Neutrophil (primary cell): ENCODE results near the gene TMOD1.

Experiments used
- H3K27ac ChIP-seq: fragments of 200-600 bp; sonication (generic); 2 replicates; pipeline ENCODE4 v1.5.1; 2016; ENCODE audit warnings: mild to moderate bottlenecking, moderate library complexity
- H3K27me3 ChIP-seq: fragments of 200-600 bp; sonication (generic); 2 replicates; pipeline ENCODE4 v1.6.0; 2016; ENCODE audit warnings: mild to moderate bottlenecking
- H3K36me3 ChIP-seq: fragments of 200-600 bp; sonication (generic); 2 replicates; pipeline ENCODE4 v1.5.1; 2017
- H3K4me1 ChIP-seq, 2 experiments: fragments of 200-600 bp in 1 of 2; sonication (generic) in 1 of 2; 1 replicate in 1 of 2; 2 replicates in 1 of 2; pipeline versions ENCODE4 v1.5.1 to v1.6.1; 2013 to 2016; ENCODE audit warnings: low read depth in 1 of 2, low read length in 1 of 2, mild to moderate bottlenecking in 1 of 2, moderate library complexity in 1 of 2; ENCODE audit not compliant: control insufficient read depth in 1 of 2, insufficient read depth in 1 of 2
- H3K4me3 ChIP-seq, 2 experiments: fragments of 200-600 bp in 1 of 2; sonication (generic) in 1 of 2; 1 replicate in 1 of 2; 2 replicates in 1 of 2; pipeline ENCODE4 v1.5.1; 2013 to 2016; ENCODE audit warnings: low read depth in 1 of 2, low read length in 1 of 2, mild to moderate bottlenecking in 1 of 2, moderate library complexity in 1 of 2
- H3K9me3 ChIP-seq: fragments of 200-600 bp; sonication (generic); 2 replicates; pipeline ENCODE4 v1.5.1; 2016
- TF ChIP-seq, protein P1 (sequence below): fragments of 200-600 bp; sonication (generic); IDR thresholded peaks from 2 replicates; pipeline ENCODE4 v1.5.1; 2016; ENCODE audit warnings: antibody characterized with exemption

TMOD1 gene

DNA sequence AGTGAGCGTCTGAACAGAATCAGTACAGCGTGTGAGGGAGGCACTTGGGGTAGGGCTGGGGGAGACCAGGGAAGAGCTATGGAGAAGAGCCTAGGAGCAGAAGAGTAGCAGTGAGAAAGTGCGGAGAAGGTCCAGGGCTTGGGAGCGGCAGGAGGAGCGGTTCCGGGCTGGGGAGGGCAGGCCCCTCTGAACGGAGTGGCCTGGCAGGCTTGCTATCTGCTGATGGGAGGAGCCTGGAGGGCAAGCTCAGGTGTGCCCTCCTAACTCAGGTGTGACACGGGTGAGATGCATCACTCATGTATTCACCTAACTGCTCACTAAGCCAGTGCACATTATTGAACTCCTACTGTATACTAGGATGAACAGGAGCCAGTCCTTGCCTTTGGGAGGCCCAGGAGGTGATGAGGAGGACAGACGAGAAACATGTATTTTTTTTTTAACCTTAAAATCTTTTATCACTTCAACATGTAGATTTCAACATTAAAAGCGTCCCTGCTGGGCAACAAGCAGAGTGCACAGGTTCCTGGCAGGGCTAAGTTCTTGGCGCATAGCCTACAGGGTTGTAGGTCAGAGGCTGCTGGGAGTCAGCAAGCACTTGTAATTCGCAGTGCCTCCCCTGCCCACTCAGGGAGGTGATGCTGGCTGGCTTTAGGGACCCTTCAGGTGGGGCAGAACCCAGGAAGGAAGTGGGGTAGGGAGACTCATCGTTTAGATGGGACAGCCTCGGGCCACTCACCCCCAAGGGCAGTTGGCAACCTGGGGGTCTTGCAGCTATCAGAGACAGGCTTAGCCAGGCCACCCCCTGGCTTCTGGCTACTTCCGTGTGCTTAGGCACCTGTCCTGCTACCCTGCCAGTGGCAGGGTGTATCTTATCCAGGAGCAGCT lies 55.5 kb downstream of the TMOD1 start:
- H3K9me3 ChIP-seq = no peaks in the 10 kb centered on the region
- no peaks in the 10 kb centered on the region for H3K4me1 ChIP-seq
- peaks cover 7% of the 10 kb centered on the region for H3K27me3 ChIP-seq
- TF ChIP-seq, protein P1, sequence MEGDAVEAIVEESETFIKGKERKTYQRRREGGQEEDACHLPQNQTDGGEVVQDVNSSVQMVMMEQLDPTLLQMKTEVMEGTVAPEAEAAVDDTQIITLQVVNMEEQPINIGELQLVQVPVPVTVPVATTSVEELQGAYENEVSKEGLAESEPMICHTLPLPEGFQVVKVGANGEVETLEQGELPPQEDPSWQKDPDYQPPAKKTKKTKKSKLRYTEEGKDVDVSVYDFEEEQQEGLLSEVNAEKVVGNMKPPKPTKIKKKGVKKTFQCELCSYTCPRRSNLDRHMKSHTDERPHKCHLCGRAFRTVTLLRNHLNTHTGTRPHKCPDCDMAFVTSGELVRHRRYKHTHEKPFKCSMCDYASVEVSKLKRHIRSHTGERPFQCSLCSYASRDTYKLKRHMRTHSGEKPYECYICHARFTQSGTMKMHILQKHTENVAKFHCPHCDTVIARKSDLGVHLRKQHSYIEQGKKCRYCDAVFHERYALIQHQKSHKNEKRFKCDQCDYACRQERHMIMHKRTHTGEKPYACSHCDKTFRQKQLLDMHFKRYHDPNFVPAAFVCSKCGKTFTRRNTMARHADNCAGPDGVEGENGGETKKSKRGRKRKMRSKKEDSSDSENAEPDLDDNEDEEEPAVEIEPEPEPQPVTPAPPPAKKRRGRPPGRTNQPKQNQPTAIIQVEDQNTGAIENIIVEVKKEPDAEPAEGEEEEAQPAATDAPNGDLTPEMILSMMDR = no peak
- no peaks in the 10 kb centered on the region for H3K36me3 ChIP-seq
- H3K4me3 ChIP-seq = no peak overlapping the region
- no peak overlapping the region for H3K27ac ChIP-seq

DNA sequence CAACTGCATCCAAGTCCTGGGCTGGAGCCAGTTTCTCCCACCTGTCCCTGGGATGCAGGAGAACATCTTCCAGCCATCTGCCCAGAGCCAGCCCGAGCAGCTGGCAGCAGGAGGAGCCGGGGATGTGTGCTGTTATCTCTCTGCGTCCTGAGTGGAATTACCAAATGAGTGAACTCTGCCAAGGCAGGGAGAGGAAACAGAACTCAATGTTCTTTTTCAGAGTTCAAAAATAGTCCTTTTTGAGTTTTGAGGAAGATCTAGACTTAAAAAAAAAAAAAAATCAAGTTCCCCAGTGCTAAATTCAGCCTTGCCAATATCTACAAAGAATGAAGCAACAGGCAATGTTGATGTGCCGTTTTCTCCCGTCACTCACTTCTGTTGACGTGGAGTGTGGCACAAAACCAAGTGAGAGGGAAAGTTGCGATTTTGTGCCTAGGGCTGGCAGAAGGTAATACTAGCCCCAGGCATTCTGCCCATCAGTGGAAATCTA lies 56.2 kb downstream of the TMOD1 start:
- Histone ChIP-seq H3K36me3 (no peaks in the 10 kb centered on the region), H3K4me1 (no peaks in the 10 kb centered on the region), H3K27ac (no peak overlapping the region), H3K27me3 (peaks cover 7% of the 10 kb centered on the region), H3K9me3 (no peaks in the 10 kb centered on the region), H3K4me3 (no peak overlapping the region)
- TF ChIP-seq, protein P1 = no peak

DNA sequence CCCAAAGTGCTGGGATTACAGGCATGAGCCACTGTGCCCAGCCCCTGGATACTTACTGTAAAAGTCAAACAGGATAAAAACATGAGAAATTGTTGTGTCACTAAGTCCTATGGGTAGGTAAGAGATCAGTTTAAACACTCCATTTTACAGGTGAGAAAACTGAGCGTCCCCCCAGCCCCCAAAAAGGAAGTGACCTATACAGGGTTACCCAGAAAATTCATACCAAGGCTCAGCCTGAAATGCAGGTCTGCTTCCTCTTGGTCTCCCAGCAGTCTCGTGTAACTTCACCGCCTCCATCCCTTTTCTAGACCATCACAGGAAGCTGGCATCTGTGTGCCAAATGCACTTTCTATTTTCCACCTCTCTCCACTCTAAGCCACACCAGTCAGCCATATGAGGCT lies 57.2 kb downstream of the TMOD1 start:
- H3K27me3 ChIP-seq = peaks cover 7% of the 10 kb centered on the region
- no peaks in the 10 kb centered on the region for H3K36me3 ChIP-seq
- H3K27ac ChIP-seq = no peak overlapping the region
- TF ChIP-seq, protein P1 = no peak
- no peaks in the 10 kb centered on the region for H3K9me3 ChIP-seq
- H3K4me3 ChIP-seq = no peak overlapping the region
- no peaks in the 10 kb centered on the region for H3K4me1 ChIP-seq

DNA sequence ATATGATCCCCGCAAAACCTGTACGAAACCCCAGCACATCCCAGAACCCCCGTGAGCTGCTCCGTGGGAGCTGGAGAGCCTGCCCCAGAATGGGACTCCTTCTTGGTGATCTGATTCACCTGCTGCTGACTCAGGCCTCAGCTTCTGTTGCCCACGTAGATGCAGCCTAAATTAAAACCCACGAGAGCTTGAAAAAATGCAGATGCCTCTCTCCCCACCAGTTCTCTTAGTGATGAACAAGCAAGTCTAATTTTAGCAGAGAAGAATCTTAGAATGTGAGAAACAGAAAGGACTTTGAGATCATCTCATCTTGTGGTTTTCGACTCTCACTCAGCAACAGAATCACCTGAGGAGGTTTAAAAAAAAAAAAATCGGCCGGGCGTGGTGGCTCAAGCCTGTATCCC lies 57.6 kb downstream of the TMOD1 start:
- no peaks in the 10 kb centered on the region for H3K9me3 ChIP-seq
- no peak overlapping the region for H3K27ac ChIP-seq
- no peaks in the 10 kb centered on the region for H3K4me1 ChIP-seq
- H3K36me3 ChIP-seq = no peaks in the 10 kb centered on the region
- no peak overlapping the region for H3K4me3 ChIP-seq
- H3K27me3 ChIP-seq = peaks cover 7% of the 10 kb centered on the region
- TF ChIP-seq, protein P1 = no peak

DNA sequence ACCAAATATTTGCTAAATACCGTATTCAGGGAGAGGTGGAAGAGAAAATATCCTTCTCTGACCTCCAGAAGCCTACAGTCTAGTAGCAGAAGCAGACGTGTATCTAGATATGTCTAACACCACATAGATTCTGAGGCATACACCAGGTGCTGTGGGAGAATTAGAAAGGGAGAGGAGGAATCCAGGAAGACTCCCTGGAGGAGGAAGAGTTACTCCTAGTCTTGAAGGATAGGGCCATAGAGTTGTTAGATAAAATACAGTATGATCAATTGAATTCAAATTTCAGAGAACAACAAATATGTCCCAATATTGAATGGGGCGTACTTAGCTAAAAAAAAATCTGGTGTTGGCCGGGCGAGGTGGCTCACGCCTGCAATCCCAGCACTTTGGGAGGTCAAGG lies 58.7 kb downstream of the TMOD1 start:
- H3K36me3 ChIP-seq = no peaks in the 10 kb centered on the region
- TF ChIP-seq, protein P1 = no peak
- H3K27me3 ChIP-seq = peaks cover 3% of the 10 kb centered on the region
- H3K4me1 ChIP-seq = no peaks in the 10 kb centered on the region
- no peak overlapping the region for H3K27ac ChIP-seq
- no peak overlapping the region for H3K4me3 ChIP-seq
- H3K9me3 ChIP-seq = no peaks in the 10 kb centered on the region
